IMR-90 (cell line): ENCODE measurements around the gene PLA2G4A. TPM values are rescaled to one million over a fixed set of nuclear protein-coding genes. Genes with fewer than 3 reads are reported as not detected.
A peak's percentile ranks its signal among the peaks of the same experiment; 100 is the strongest.

ENCODE experiments used
- ATAC-seq: fragments of 200-7000 bp; cut with Tn5 transposase; 2 replicates; pipeline ENCODE4 v1.9.1; 2020; ENCODE audit warnings: low read depth, mild to moderate bottlenecking, moderate library complexity
- BruUV-seq: library from RNA; stranded (reverse); fragments of 400-500 nt; replicated peaks from 2 replicates; lab custom pipeline; 2021; lab: Mats Ljungman, UMichigan
- CTCF ChIA-PET: fragments of 300-600 bp; formaldehyde crosslinking; extraction: SDS; loops from one replicate; lab custom pipeline; 2021; ENCODE audit warnings: antibody characterized with exemption; lab: Yijun Ruan, JAX
- POLR2A ChIA-PET: fragments of 300-600 bp; sonication (Branson Sonifier 250); formaldehyde crosslinking; loops from one replicate; lab custom pipeline; 2022; ENCODE audit warnings: antibody characterized with exemption; ENCODE audit not compliant: unreplicated experiment; lab: Charles Lee
- DNase-seq: peaks from one replicate; pipeline ENCODE4 v3.0.0; 2013
- H2AFZ ChIP-seq: replicated peaks from 2 replicates; pipeline ENCODE3; 2013; ENCODE audit warnings: low read length, mild to moderate bottlenecking; ENCODE audit not compliant: poor library complexity
- H2AK5ac ChIP-seq: 2 replicates; pipeline ENCODE4 v1.6.1; 2013; ENCODE audit warnings: low read depth, low read length, inconsistent platforms
- H2AK9ac ChIP-seq: replicated peaks from 2 replicates; pipeline ENCODE3; 2013; ENCODE audit warnings: mild to moderate bottlenecking, low read depth, low read length, moderate library complexity; ENCODE audit not compliant: poor library complexity
- H2BK120ac ChIP-seq: 2 replicates; pipeline ENCODE4 v1.6.1; 2013; ENCODE audit warnings: low read depth, low read length, inconsistent platforms
- H2BK15ac ChIP-seq: 3 replicates; pipeline ENCODE4 v1.6.1; 2013; ENCODE audit warnings: low read depth, low read length, inconsistent platforms
- H2BK20ac ChIP-seq: 2 replicates; pipeline ENCODE4 v1.6.1; 2013; ENCODE audit warnings: low read depth, mild to moderate bottlenecking, inconsistent platforms, low read length, moderate library complexity
- H2BK5ac ChIP-seq: 2 replicates; pipeline ENCODE4 v1.6.1; 2013; ENCODE audit warnings: mild to moderate bottlenecking, low read depth, low read length, inconsistent platforms; ENCODE audit not compliant: poor library complexity, severe bottlenecking
- H3K14ac ChIP-seq: replicated peaks from 2 replicates; pipeline ENCODE4 v1.6.1; 2013; ENCODE audit warnings: low read depth, low read length, inconsistent platforms
- H3K18ac ChIP-seq: 2 replicates; pipeline ENCODE4 v1.6.1; 2013; ENCODE audit warnings: low read depth, low read length, control low read depth
- H3K23ac ChIP-seq: 2 replicates; pipeline ENCODE4 v1.6.1; 2013; ENCODE audit warnings: low read depth, low read length, inconsistent platforms
- H3K27ac ChIP-seq: 2 replicates; pipeline ENCODE4 v1.5.1; 2013; ENCODE audit warnings: mild to moderate bottlenecking, control low read depth, low read length; ENCODE audit not compliant: insufficient read depth
- H3K27me3 ChIP-seq: 2 replicates; pipeline ENCODE4 v1.6.1; 2013; ENCODE audit warnings: low read length; ENCODE audit not compliant: control insufficient read depth, insufficient read depth
- H3K36me3 ChIP-seq: 2 replicates; pipeline ENCODE4 v1.6.1; 2013; ENCODE audit warnings: low read length, mixed read lengths; ENCODE audit not compliant: control insufficient read depth, insufficient read depth
- H3K4ac ChIP-seq: 2 replicates; pipeline ENCODE4 v1.6.1; 2013; ENCODE audit warnings: low read depth, low read length, inconsistent platforms
- H3K4me1 ChIP-seq: 2 replicates; pipeline ENCODE4 v1.6.1; 2013; ENCODE audit warnings: low read length, mixed read lengths; ENCODE audit not compliant: control insufficient read depth, insufficient read depth
- H3K4me2 ChIP-seq: 2 replicates; pipeline ENCODE4 v1.6.1; 2013; ENCODE audit warnings: low read depth, mild to moderate bottlenecking, control low read depth, low read length, moderate library complexity
- H3K4me3 ChIP-seq: 2 replicates; pipeline ENCODE4 v1.5.1; 2013; ENCODE audit warnings: low read depth, mild to moderate bottlenecking, control low read depth, low read length, moderate library complexity; ENCODE audit not compliant: insufficient read depth
- H3K56ac ChIP-seq: 2 replicates; pipeline ENCODE4 v1.6.1; 2013; ENCODE audit warnings: low read length, inconsistent platforms; ENCODE audit not compliant: insufficient read depth; ENCODE audit errors: extremely low read depth
- H3K79me1 ChIP-seq, 2 experiments: 2 replicates each; pipeline ENCODE4 v1.6.1; 2013; ENCODE audit warnings: low read length in 2 of 2, inconsistent platforms in 1 of 2, low read depth in 1 of 2
- H3K9ac ChIP-seq: 2 replicates; pipeline ENCODE4 v1.6.1; 2013; ENCODE audit warnings: low read depth, low read length, control low read depth
- H3K9me1 ChIP-seq: 2 replicates; pipeline ENCODE4 v1.6.1; 2013; ENCODE audit warnings: low read length, inconsistent platforms; ENCODE audit not compliant: insufficient read depth
- H3K9me3 ChIP-seq: 2 replicates; pipeline ENCODE4 v1.6.1; 2013; ENCODE audit warnings: low read length; ENCODE audit not compliant: control insufficient read depth, insufficient read depth
- H4K20me1 ChIP-seq: 2 replicates; pipeline ENCODE4 v1.6.1; 2013; ENCODE audit warnings: low read length, inconsistent platforms; ENCODE audit not compliant: insufficient read depth
- H4K5ac ChIP-seq: 2 replicates; pipeline ENCODE4 v1.6.1; 2013; ENCODE audit warnings: mild to moderate bottlenecking, low read depth, low read length, control low read depth
- H4K8ac ChIP-seq, 2 experiments: 2 replicates each; pipeline ENCODE4 v1.6.1; 2013; ENCODE audit warnings: low read depth in 2 of 2, low read length in 2 of 2, control low read depth in 1 of 2, inconsistent platforms in 1 of 2
- H4K91ac ChIP-seq: 2 replicates; pipeline ENCODE4 v1.6.1; 2013; ENCODE audit warnings: low read depth, low read length, inconsistent platforms; ENCODE audit not compliant: insufficient read depth
- CEBPB ChIP-seq: IDR thresholded peaks from 2 replicates; pipeline ENCODE4 v1.6.1; 2012; ENCODE audit warnings: low read depth, low read length, improper control_type of control experiment
- ELK1 ChIP-seq: fragments of 150-350 bp; IDR thresholded peaks from 2 replicates; pipeline ENCODE4 v1.6.1; 2016; ENCODE audit warnings: low read depth, mild to moderate bottlenecking, low read length, moderate library complexity, borderline replicate concordance
- FOS ChIP-seq: fragments of 150-350 bp; IDR thresholded peaks from 2 replicates; pipeline ENCODE4 v1.6.1; 2016; ENCODE audit warnings: low read depth, low read length
- MAZ ChIP-seq: IDR thresholded peaks from 2 replicates; pipeline ENCODE4 v1.6.1; 2012; ENCODE audit warnings: low read depth, mild to moderate bottlenecking, low read length, improper control_type of control experiment, moderate library complexity, borderline replicate concordance
- MXI1 ChIP-seq: IDR thresholded peaks from 2 replicates; pipeline ENCODE4 v1.6.1; 2012; ENCODE audit warnings: low read depth, mild to moderate bottlenecking, low read length, moderate library complexity, borderline replicate concordance
- NFE2L2 ChIP-seq: fragments of 150-350 bp; IDR thresholded peaks from 2 replicates; pipeline ENCODE4 v1.6.1; 2016; ENCODE audit warnings: low read depth, mild to moderate bottlenecking, low read length
- RAD21 ChIP-seq: IDR thresholded peaks from 2 replicates; pipeline ENCODE4 v1.6.1; 2012; ENCODE audit warnings: low read length, improper control_type of control experiment
- RCOR1 ChIP-seq: IDR thresholded peaks from 2 replicates; pipeline ENCODE4 v1.6.1; 2012; ENCODE audit warnings: mild to moderate bottlenecking, low read length, improper control_type of control experiment; ENCODE audit not compliant: insufficient replicate concordance
- RFX5 ChIP-seq: IDR thresholded peaks from 2 replicates; pipeline ENCODE4 v1.8.0; 2012; ENCODE audit warnings: low read depth, mild to moderate bottlenecking, low read length, moderate library complexity
- SMC3 ChIP-seq: fragments of 150-350 bp; IDR thresholded peaks from 2 replicates; pipeline ENCODE4 v1.6.1; 2016; ENCODE audit warnings: low read depth, mild to moderate bottlenecking, antibody characterized with exemption, low read length, moderate library complexity
- USF2 ChIP-seq: fragments of 150-350 bp; IDR thresholded peaks from 2 replicates; pipeline ENCODE4 v1.6.1; 2017; ENCODE audit warnings: mild to moderate bottlenecking, antibody characterized with exemption, low read length, low read depth
- WGBS, 2 experiments: methylation state at CpG; one replicate each; pipeline versions ENCODE4 v1.1.5 to v1.1.7; 2013; ENCODE audit warnings: missing lambda C conversion rate in 2 of 2; ENCODE audit not compliant: insufficient read length in 1 of 2; ENCODE audit errors: extremely low coverage in 2 of 2; 5-methylcytosine and 5-hydroxymethylcytosine counted together
- dilution Hi-C: fragments of 300-500 bp; cut with HindIII; formaldehyde crosslinking; loops from one replicate; pipeline ENCODE4 v1.14.3; 2018; ENCODE audit warnings: low sequenced_read_pairs; ENCODE audit not compliant: unreplicated experiment
- in situ Hi-C: fragments of 300-500 bp; cut with MboI; formaldehyde crosslinking; loops from 3 replicates; pipeline ENCODE4 v1.14.3; 2019; ENCODE audit warnings: low sequenced_read_pairs, inconsistent platforms, mixed read lengths
- intact Hi-C: fragments of 100-400 bp; cut with micrococcal nuclease; formaldehyde crosslinking; loops from 2 replicates; pipeline ENCODE4 v1.10.0; 2022
- polyA plus RNA-seq, 3 experiments: library from polyadenylated mRNA; depleted of rRNA; stranded (reverse); fragments of >200 nt; gene quantifications; 2 replicates each; pipeline ENCODE4 v1.2.3, GENCODE V29; 2012; ENCODE audit warnings: low replicate concordance in 1 of 3
- total RNA-seq: library from RNA; depleted of rRNA; stranded (reverse); fragments of >200 nt; gene quantifications from 2 replicates; pipeline ENCODE4 v1.2.3, GENCODE V29; 2012

The PLA2G4A gene
- total and polyA plus RNA-seq, 2 of the 4 experiments (the other 2 are of a cell fraction), result 1.6 to 3.8 TPM

- dilution Hi-C loops, result no loop called here
- CTCF ChIA-PET, result no interaction called here
- TF ChIP-seq SMC3 (no peak), MXI1 (no peak), MAZ (no peak), FOS (no peak), RCOR1 (no peak), RAD21 (no peak), NFE2L2 (no peak), ELK1 (no peak), CEBPB (no peak), USF2 (no peak), RFX5 (no peak)
Measured at GRCh38 chr1:186966456-186966855, 137.7 kb downstream of the PLA2G4A start.

More at GRCh38 chr1:186966456-186966855, 137.7 kb downstream of the PLA2G4A start:
- 0 out of 2 replicates have a peak overlapping the region, but pooled peaks have one; percentile 31 for H3K14ac ChIP-seq
- H3K79me1 ChIP-seq, result no peaks in the 10 kb centered on the region
- WGBS, 2 experiments, result 100% methylated on average over 1 of the region's 4 CpGs; no CpG with 5 or more reads in 1 of the 2 experiments
- no peak overlapping the region for H2AK5ac ChIP-seq
- DNase-seq (no peak), ATAC-seq (no peak)
- H3K27ac ChIP-seq, result no peak overlapping the region
- H4K5ac ChIP-seq, result no peak overlapping the region
- no peak overlapping the region for H2BK120ac ChIP-seq
- in situ Hi-C loops (no loop called here), intact Hi-C loops (no loop called here)
- BruUV-seq, result no TSS peak
- H3K4ac ChIP-seq, result no peak overlapping the region
- no peak overlapping the region for H3K56ac ChIP-seq
- no peaks in the 10 kb centered on the region for H3K27me3 ChIP-seq
- H2AK9ac ChIP-seq, result no peak overlapping the region
- H3K4me2 ChIP-seq, result no peak overlapping the region
- no peaks in the 10 kb centered on the region for H3K9me3 ChIP-seq
- no peak overlapping the region for H3K23ac ChIP-seq
- no peak overlapping the region for H4K91ac ChIP-seq
- H3K4me1 ChIP-seq, result no peaks in the 10 kb centered on the region; the same call in 1 of the 2 replicates
- no peak overlapping the region for H2BK15ac ChIP-seq
- POLR2A ChIA-PET, result no interaction called here
- no peaks in the 10 kb centered on the region for H3K9me1 ChIP-seq
- no peak overlapping the region for H3K4me3 ChIP-seq
- H3K18ac ChIP-seq, result peak overlapping the region; percentile 47; the same call in 1 of the 2 replicates
- no peak overlapping the region for H4K8ac ChIP-seq
- H2AFZ ChIP-seq, result no peak overlapping the region
- no peaks in the 10 kb centered on the region for H3K36me3 ChIP-seq
- H2BK5ac ChIP-seq, result no peak overlapping the region
- no peak overlapping the region for H3K9ac ChIP-seq
- no peaks in the 10 kb centered on the region for H4K20me1 ChIP-seq
- no peak overlapping the region; the same call in 1 of the 2 replicates for H2BK20ac ChIP-seq
